ENCODE data around the gene RBM27. TPM values are rescaled to one million over a fixed set of nuclear protein-coding genes. Genes with fewer than 3 reads are reported as not detected.

Gene RBM27
- total RNA-seq, 1 donor from 2014 or later, result 32.0 TPM

- H3K4me3 Mint-ChIP-seq (ENCODE audit: low read depth), result no peak overlapping the region
Measured at GRCh38 chr5:146243247-146243646, 39.8 kb downstream of the RBM27 start.

GRCh38 chr5:146248561-146248960 is 45.2 kb downstream of the RBM27 start:
- Mint-ChIP-seq H3K4me1 (ENCODE audit: low read depth) (peaks cover 17% of the 10 kb centered on the region), H3K36me3 (ENCODE audit: low read depth) (peaks cover 48% of the 10 kb centered on the region), H3K4me3 (ENCODE audit: low read depth) (no peak overlapping the region), H3K9me3 (no peaks in the 10 kb centered on the region), H3K27me3 (ENCODE audit: low read depth) (no peaks in the 10 kb centered on the region), H3K27ac (no peak overlapping the region)
- intact Hi-C loops (cut with micrococcal nuclease), result no loop called here
- no peak for DNase-seq (ENCODE audit: low spot score)

More at GRCh38 chr5:146243247-146243646, 39.8 kb downstream of the RBM27 start:
- H3K27ac Mint-ChIP-seq, result no peak overlapping the region
- H3K4me1 Mint-ChIP-seq (ENCODE audit: low read depth), result peaks cover 21% of the 10 kb centered on the region
- intact Hi-C loops (cut with micrococcal nuclease), result no loop called here
- no peaks in the 10 kb centered on the region for H3K9me3 Mint-ChIP-seq
- no peak for DNase-seq (ENCODE audit: low spot score)
- H3K27me3 Mint-ChIP-seq (ENCODE audit: low read depth), result no peaks in the 10 kb centered on the region
- peaks cover 53% of the 10 kb centered on the region for H3K36me3 Mint-ChIP-seq (ENCODE audit: low read depth)

GRCh38 chr5:146249801-146250200 is 46.4 kb downstream of the RBM27 start:
- H3K36me3 Mint-ChIP-seq (ENCODE audit: low read depth), result peaks cover 44% of the 10 kb centered on the region
- H3K4me1 Mint-ChIP-seq (ENCODE audit: low read depth), result peaks cover 23% of the 10 kb centered on the region
- no peaks in the 10 kb centered on the region for H3K27me3 Mint-ChIP-seq (ENCODE audit: low read depth)
- H3K9me3 Mint-ChIP-seq, result no peaks in the 10 kb centered on the region
- H3K4me3 Mint-ChIP-seq (ENCODE audit: low read depth), result no peak overlapping the region
- no peak for DNase-seq (ENCODE audit: low spot score)
- intact Hi-C loops (cut with micrococcal nuclease), result no loop called here
- H3K27ac Mint-ChIP-seq, result no peak overlapping the region

Other genes with a start within 250 kb of the RBM27 start
- gene PLAC8L1, start 98.0 kb upstream of the RBM27 start, total RNA-seq, result 0.71 and 0.74 TPM in 2 replicates
- gene LARS1, start 21.0 kb upstream of the RBM27 start, total RNA-seq, result 135 and 138 TPM in 2 replicates
- gene POU4F3, start 135.2 kb downstream of the RBM27 start, total RNA-seq, result 0.14 TPM in 1 of 2 replicates, not detected in the other
- gene TCERG1, start 243.7 kb downstream of the RBM27 start, total RNA-seq, result 134 and 136 TPM in 2 replicates